Measurements from ENCODE around the gene NALCN. TPM values are rescaled to one million over a fixed set of nuclear protein-coding genes. Genes with fewer than 3 reads are reported as not detected.

The NALCN gene
- total RNA-seq, 1 donor from 2014 or later = 0.81 TPM

DNA sequence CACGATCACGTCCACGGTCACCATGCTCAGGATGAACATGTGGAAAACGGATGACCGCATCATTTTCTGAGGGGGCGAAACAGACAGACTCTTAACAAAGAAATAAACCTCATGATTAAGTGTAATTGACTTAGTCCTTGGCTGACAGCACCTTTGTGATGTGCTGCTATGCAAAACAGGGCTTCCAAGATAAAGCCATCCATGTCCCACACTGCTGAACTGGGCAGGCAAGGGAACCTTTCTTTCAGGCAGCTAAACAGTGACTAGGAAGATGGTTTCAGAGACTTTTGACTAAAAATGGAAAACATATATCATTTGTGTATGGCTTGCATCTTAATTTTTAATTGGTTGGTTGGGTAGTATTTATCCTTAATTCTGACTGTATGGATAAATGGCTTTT is 157.8 kb downstream of the NALCN start:
- peak overlapping the region; percentile 6 for H3K4me3 Mint-ChIP-seq (ENCODE audit: unreplicated experiment)

DNA sequence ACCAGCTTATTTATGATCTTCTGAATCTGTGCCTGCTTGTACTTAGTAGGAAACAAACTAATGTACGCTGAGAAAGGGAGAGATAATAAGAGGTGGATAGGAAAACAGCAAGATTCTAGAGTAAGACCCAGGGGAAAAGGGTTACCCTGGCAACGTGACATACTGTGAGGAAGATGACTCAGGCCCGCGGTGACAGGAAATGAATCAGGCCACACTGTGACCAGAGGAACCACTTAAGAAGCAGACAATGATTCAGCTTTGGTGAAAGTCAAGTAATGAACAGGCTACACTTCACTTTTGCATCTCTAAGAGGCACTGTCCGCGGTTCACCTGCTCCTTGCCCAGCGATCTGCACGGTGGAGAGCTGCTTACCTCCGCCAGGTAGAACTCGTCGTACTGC is 158.2 kb downstream of the NALCN start:
- TF ChIP-seq, protein P1, sequence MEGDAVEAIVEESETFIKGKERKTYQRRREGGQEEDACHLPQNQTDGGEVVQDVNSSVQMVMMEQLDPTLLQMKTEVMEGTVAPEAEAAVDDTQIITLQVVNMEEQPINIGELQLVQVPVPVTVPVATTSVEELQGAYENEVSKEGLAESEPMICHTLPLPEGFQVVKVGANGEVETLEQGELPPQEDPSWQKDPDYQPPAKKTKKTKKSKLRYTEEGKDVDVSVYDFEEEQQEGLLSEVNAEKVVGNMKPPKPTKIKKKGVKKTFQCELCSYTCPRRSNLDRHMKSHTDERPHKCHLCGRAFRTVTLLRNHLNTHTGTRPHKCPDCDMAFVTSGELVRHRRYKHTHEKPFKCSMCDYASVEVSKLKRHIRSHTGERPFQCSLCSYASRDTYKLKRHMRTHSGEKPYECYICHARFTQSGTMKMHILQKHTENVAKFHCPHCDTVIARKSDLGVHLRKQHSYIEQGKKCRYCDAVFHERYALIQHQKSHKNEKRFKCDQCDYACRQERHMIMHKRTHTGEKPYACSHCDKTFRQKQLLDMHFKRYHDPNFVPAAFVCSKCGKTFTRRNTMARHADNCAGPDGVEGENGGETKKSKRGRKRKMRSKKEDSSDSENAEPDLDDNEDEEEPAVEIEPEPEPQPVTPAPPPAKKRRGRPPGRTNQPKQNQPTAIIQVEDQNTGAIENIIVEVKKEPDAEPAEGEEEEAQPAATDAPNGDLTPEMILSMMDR (IDR thresholded peaks at IDR 0.05; ENCODE audit: partially characterized antibody, unreplicated experiment) = no peak
- peak overlapping the region; percentile 80 for H3K27ac Mint-ChIP-seq (ENCODE audit: unreplicated experiment)
- peaks cover 6% of the 10 kb centered on the region for H3K4me1 Mint-ChIP-seq (ENCODE audit: low read depth, unreplicated experiment)
- no peaks in the 10 kb centered on the region for H3K27me3 Mint-ChIP-seq (ENCODE audit: unreplicated experiment)
- H3K4me3 Mint-ChIP-seq (ENCODE audit: unreplicated experiment) = peak overlapping the region; percentile 6
- H3K36me3 Mint-ChIP-seq (ENCODE audit: unreplicated experiment) = no peaks in the 10 kb centered on the region
- peak; percentile 51 for DNase-seq
- H3K9me3 Mint-ChIP-seq (ENCODE audit: unreplicated experiment) = no peaks in the 10 kb centered on the region

More for the DNA sequence above, 157.8 kb downstream of the NALCN start:
- no peaks in the 10 kb centered on the region for H3K27me3 Mint-ChIP-seq (ENCODE audit: unreplicated experiment)
- H3K4me1 Mint-ChIP-seq (ENCODE audit: low read depth, unreplicated experiment) = peaks cover 6% of the 10 kb centered on the region
- H3K27ac Mint-ChIP-seq (ENCODE audit: unreplicated experiment) = peak overlapping the region; percentile 80
- no peaks in the 10 kb centered on the region for H3K36me3 Mint-ChIP-seq (ENCODE audit: unreplicated experiment)
- TF ChIP-seq, protein P1 (IDR thresholded peaks at IDR 0.05; ENCODE audit: partially characterized antibody, unreplicated experiment) = no peak
- H3K9me3 Mint-ChIP-seq (ENCODE audit: unreplicated experiment) = no peaks in the 10 kb centered on the region
- no peak for DNase-seq

DNA sequence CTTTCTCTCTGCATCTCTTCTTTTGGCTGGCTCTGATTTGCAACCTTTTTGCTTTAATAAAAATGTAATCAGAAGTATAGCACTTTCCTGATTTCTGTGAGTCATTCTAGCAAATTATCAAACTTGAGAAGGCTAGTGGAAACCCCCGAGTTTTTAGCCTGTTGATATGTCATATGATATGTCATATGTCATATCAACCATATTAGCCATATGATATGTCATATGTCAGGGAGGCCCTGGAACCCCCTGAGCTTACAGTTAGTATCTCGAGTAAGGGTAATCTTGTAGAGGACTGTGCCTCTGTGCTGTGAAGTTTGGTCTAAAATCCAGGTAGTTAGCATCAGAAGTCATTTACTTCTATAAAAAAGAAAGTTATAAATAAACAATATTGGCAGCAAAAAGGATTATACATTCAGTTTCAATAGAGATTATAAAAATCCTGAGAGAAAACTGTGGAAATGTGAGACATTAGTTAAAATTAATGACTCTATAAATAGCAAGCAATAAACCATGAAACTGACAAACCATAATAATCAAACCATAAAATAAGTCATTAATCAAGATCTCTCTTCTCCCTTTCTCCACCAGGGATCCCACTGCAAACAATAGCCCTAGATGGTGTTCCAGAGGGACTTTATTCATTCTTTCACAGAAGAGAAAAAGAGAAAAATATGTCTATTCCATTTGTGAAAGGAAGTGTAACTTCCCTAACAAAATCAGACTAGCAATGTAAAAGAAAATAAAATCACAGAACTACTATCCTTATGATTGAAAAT is 167.4 kb downstream of the NALCN start:
- Mint-ChIP-seq H3K9me3 (ENCODE audit: unreplicated experiment) (peaks cover 3% of the 10 kb centered on the region), H3K4me3 (ENCODE audit: unreplicated experiment) (no peak overlapping the region), H3K4me1 (ENCODE audit: low read depth, unreplicated experiment) (no peaks in the 10 kb centered on the region), H3K27ac (ENCODE audit: unreplicated experiment) (no peak overlapping the region), H3K36me3 (ENCODE audit: unreplicated experiment) (peaks cover 7% of the 10 kb centered on the region), H3K27me3 (ENCODE audit: unreplicated experiment) (no peaks in the 10 kb centered on the region)
- TF ChIP-seq, protein P1 (IDR thresholded peaks at IDR 0.05; ENCODE audit: partially characterized antibody, unreplicated experiment) = no peak
- DNase-seq = no peak

DNA sequence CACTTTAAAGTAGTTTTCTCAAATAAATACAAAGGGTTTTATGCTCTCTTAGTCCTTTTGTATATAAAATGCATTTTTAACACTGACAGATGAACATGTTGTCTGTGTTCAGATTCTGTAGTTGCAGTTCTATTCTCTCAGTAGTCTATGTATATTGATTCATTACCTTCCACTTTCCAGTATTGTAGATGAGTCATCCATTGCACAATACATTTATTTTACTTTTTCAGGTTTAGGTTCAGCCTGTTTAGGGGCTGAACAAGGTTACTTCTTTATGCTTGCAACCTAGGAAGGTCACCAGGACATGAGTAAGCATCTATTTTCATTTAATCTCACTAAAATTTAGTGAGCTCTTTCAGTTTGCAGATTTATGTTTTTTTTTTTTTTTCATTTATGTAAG is 173.6 kb downstream of the NALCN start:
- no peaks in the 10 kb centered on the region for H3K4me1 Mint-ChIP-seq (ENCODE audit: low read depth, unreplicated experiment)
- no peak for DNase-seq
- no peaks in the 10 kb centered on the region for H3K27me3 Mint-ChIP-seq (ENCODE audit: unreplicated experiment)
- H3K36me3 Mint-ChIP-seq (ENCODE audit: unreplicated experiment) = no peaks in the 10 kb centered on the region
- no peak overlapping the region for H3K27ac Mint-ChIP-seq (ENCODE audit: unreplicated experiment)
- TF ChIP-seq, protein P1 (IDR thresholded peaks at IDR 0.05; ENCODE audit: partially characterized antibody, unreplicated experiment) = no peak
- H3K4me3 Mint-ChIP-seq (ENCODE audit: unreplicated experiment) = no peak overlapping the region
- H3K9me3 Mint-ChIP-seq (ENCODE audit: unreplicated experiment) = no peaks in the 10 kb centered on the region

DNA sequence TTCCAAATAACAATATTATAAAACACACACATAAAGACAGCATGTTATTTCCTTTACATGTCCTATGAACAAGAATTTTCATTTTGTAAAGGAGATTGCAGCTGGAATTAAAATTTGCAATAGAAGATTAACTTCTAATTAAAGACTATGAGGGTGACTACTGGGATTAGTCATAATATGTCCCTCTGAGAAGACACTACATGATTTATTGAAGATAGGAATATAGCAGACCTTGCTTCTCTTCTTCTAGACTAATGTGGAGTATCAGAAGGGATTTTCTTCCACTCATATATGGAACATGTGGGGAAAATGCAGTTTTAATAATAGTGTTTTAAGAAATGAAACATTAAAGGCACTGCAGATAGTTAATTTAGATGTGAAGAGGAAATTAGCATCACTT is 177.8 kb downstream of the NALCN start:
- Mint-ChIP-seq H3K36me3 (ENCODE audit: unreplicated experiment) (no peaks in the 10 kb centered on the region), H3K27ac (ENCODE audit: unreplicated experiment) (no peak overlapping the region), H3K27me3 (ENCODE audit: unreplicated experiment) (no peaks in the 10 kb centered on the region), H3K9me3 (ENCODE audit: unreplicated experiment) (no peaks in the 10 kb centered on the region), H3K4me3 (ENCODE audit: unreplicated experiment) (no peak overlapping the region), H3K4me1 (ENCODE audit: low read depth, unreplicated experiment) (no peaks in the 10 kb centered on the region)
- no peak for DNase-seq
- TF ChIP-seq, protein P1 (IDR thresholded peaks at IDR 0.05; ENCODE audit: partially characterized antibody, unreplicated experiment) = no peak

All from glutamatergic neuron (in vitro differentiated cells).